Liver (tissue), 3 donors: ENCODE results near the gene CPLANE2.

ENCODE experiments used
- CTCF ChIP-seq: fragments of 150-350 bp; IDR thresholded peaks from 2 replicates; pipeline ENCODE4 v1.5.1; 2017; ENCODE audit warnings: improper control_type of control experiment, low read depth, low read length; ENCODE audit not compliant: missing input control
- EGR1 ChIP-seq, 2 donors: IDR thresholded peaks; 2 replicates each; pipeline ENCODE4 v1.6.1; 2016 to 2018; ENCODE audit warnings: antibody characterized with exemption in 2 of 2, low read depth in 2 of 2
- JUND ChIP-seq, 2 donors: IDR thresholded peaks; 2 replicates each; pipeline ENCODE4 v1.6.1; 2016; ENCODE audit warnings: antibody characterized with exemption in 2 of 2
- MAX ChIP-seq: IDR thresholded peaks from 2 replicates; pipeline ENCODE4 v1.6.1; 2016; ENCODE audit warnings: antibody characterized with exemption
- YY1 ChIP-seq: IDR thresholded peaks from 2 replicates; pipeline ENCODE4 v1.6.1; 2016; ENCODE audit warnings: antibody characterized with exemption, mild to moderate bottlenecking
- donor health status: healthy.
- donor health status: healthy.

GRCh38 chr1:16275591-16275990 is 38.6 kb upstream of the CPLANE2 start:
- TF ChIP-seq CTCF (no peak), JUND (IDR thresholded peaks at IDR 0.05) (no peak), MAX (no peak), YY1 (no peak), EGR1 (IDR thresholded peaks at IDR 0.05; ENCODE audit: low read depth in 2 of 2) (no peak)
